ENCODE results near the gene TMC6. TPM values are rescaled to one million over a fixed set of nuclear protein-coding genes. Genes with fewer than 3 reads are reported as not detected.

TMC6 gene
- total RNA-seq, 1 donor from 2014 or later: 86.4 TPM

- no peak for DNase-seq (ENCODE audit: low spot score in 2 of 2, unreplicated experiment in 2 of 2)
- no peak for TF ChIP-seq CTCF (IDR thresholded peaks at IDR 0.05; ENCODE audit: unreplicated experiment)
- Mint-ChIP-seq H3K36me3 (peaks cover 7% of the 10 kb centered on the region), H3K4me1 (no peaks in the 10 kb centered on the region), H3K4me3 (no peak overlapping the region), H3K27me3 (ENCODE audit: low read depth) (no peaks in the 10 kb centered on the region), H3K27ac (no peak overlapping the region), H3K9me3 (no peaks in the 10 kb centered on the region)
These were observed 63.8 kb downstream of the TMC6 start for GRCh38 chr17:78064708-78065107.

- no peaks in the 10 kb centered on the region for H3K4me1 Mint-ChIP-seq
- DNase-seq (ENCODE audit: low spot score in 2 of 2, unreplicated experiment in 2 of 2): no peak
- no peak overlapping the region for H3K4me3 Mint-ChIP-seq
- H3K27ac Mint-ChIP-seq: no peak overlapping the region
- no peaks in the 10 kb centered on the region for H3K27me3 Mint-ChIP-seq (ENCODE audit: low read depth)
- no peak for TF ChIP-seq CTCF (IDR thresholded peaks at IDR 0.05; ENCODE audit: unreplicated experiment)
- no peaks in the 10 kb centered on the region for H3K9me3 Mint-ChIP-seq
- peaks cover 7% of the 10 kb centered on the region for H3K36me3 Mint-ChIP-seq
These were observed 65.1 kb downstream of the TMC6 start for GRCh38 chr17:78063489-78063888.

GRCh38 chr17:78062596-78062995 is 66.0 kb downstream of the TMC6 start:
- H3K4me3 Mint-ChIP-seq: no peak overlapping the region
- no peaks in the 10 kb centered on the region for H3K27me3 Mint-ChIP-seq (ENCODE audit: low read depth)
- no peaks in the 10 kb centered on the region for H3K9me3 Mint-ChIP-seq
- H3K36me3 Mint-ChIP-seq: peaks cover 2% of the 10 kb centered on the region
- H3K4me1 Mint-ChIP-seq: no peaks in the 10 kb centered on the region
- TF ChIP-seq CTCF (IDR thresholded peaks at IDR 0.05; ENCODE audit: unreplicated experiment): no peak
- H3K27ac Mint-ChIP-seq: no peak overlapping the region
- no peak for DNase-seq (ENCODE audit: low spot score in 2 of 2, unreplicated experiment in 2 of 2)

Other genes with a start within 250 kb of the TMC6 start
- 21.2 to 30.3 TPM (median 27.0 TPM) in 3 replicates for gene TNRC6C, start 170.1 kb downstream of the TMC6 start, total RNA-seq
- gene TMC8, start 2.0 kb upstream of the TMC6 start, total RNA-seq: 0.60 to 1.2 TPM (median 1.1 TPM) in 3 replicates
- gene C17orf99, start 17.6 kb upstream of the TMC6 start, total RNA-seq: 0.16 TPM in 1 of 3 replicates, not detected in the others
- 47.7 to 52.7 TPM (median 52.0 TPM) in 3 replicates for gene SYNGR2, start 39.8 kb upstream of the TMC6 start, total RNA-seq
- 23.3 to 25.7 TPM (median 23.3 TPM) in 3 replicates for gene TK1, start 58.3 kb upstream of the TMC6 start, total RNA-seq
- gene AFMID, start 58.6 kb upstream of the TMC6 start, total RNA-seq: 24.1 to 32.3 TPM (median 27.6 TPM) in 3 replicates
- 22.8 to 23.8 TPM (median 22.9 TPM) in 3 replicates for gene BIRC5, start 85.5 kb upstream of the TMC6 start, total RNA-seq
- 1.5 to 1.8 TPM (median 1.5 TPM) in 3 replicates for gene TMEM235, start 102.9 kb upstream of the TMC6 start, total RNA-seq
- 45.7 to 50.0 TPM (median 49.8 TPM) in 3 replicates for gene SOCS3, start 231.3 kb upstream of the TMC6 start, total RNA-seq
- gene PGS1, start 249.9 kb upstream of the TMC6 start, total RNA-seq: 62.0 to 66.5 TPM (median 62.3 TPM) in 3 replicates

Data from mesothelial cell of epicardium (in vitro differentiated cells).